CD14-positive monocyte (primary cell): ENCODE data around the gene ACKR2. TPM values are rescaled to one million over a fixed set of nuclear protein-coding genes. Genes with fewer than 3 reads are reported as not detected.
A peak's percentile ranks its signal among the peaks of the same experiment; 100 is the strongest.

Experiments used
- DNase-seq, 3 donors: peaks; one replicate each; pipeline ENCODE4 v3.0.0-alpha.2; 2011 to 2022
- H2AFZ ChIP-seq: 2 replicates; pipeline ENCODE4 v1.6.0; 2012; ENCODE audit warnings: mild to moderate bottlenecking, low read depth, low read length, inconsistent platforms; ENCODE audit not compliant: insufficient read depth, poor library complexity, severe bottlenecking
- H3K27ac ChIP-seq, 2 donors: 1 replicate in 1 of 2; 2 replicates in 1 of 2; pipeline ENCODE4 v1.5.1; 2012 to 2013; ENCODE audit warnings: low read length in 2 of 2, control low read depth in 1 of 2, inconsistent platforms in 1 of 2, low read depth in 1 of 2, mild to moderate bottlenecking in 1 of 2
- H3K27me3 ChIP-seq, 2 donors: one replicate each; pipeline versions ENCODE4 v1.6.0 to v1.6.1; 2011 to 2013; ENCODE audit warnings: low read length in 2 of 2; ENCODE audit not compliant: control insufficient read depth in 2 of 2, insufficient read depth in 2 of 2
- H3K36me3 ChIP-seq, 2 donors: replicated peaks in 1 of 2; 1 replicate in 1 of 2; 2 replicates in 1 of 2; pipeline versions ENCODE4 v1.5.1 to v1.6.1; 2012 to 2013; ENCODE audit warnings: low read length in 2 of 2, control low read depth in 1 of 2, inconsistent platforms in 1 of 2, mild to moderate bottlenecking in 1 of 2; ENCODE audit not compliant: insufficient read depth in 2 of 2, control insufficient read depth in 1 of 2
- H3K4me1 ChIP-seq, 2 donors: 1 replicate in 1 of 2; 2 replicates in 1 of 2; pipeline versions ENCODE4 v1.5.1 to v1.6.1; 2012 to 2013; ENCODE audit warnings: low read length in 2 of 2, control low read depth in 1 of 2, inconsistent platforms in 1 of 2, mild to moderate bottlenecking in 1 of 2, moderate library complexity in 1 of 2; ENCODE audit not compliant: insufficient read depth in 2 of 2, control insufficient read depth in 1 of 2
- H3K4me2 ChIP-seq: replicated peaks from 2 replicates; pipeline ENCODE3; 2012; ENCODE audit warnings: low read length, moderate library complexity, mild to moderate bottlenecking; ENCODE audit not compliant: poor library complexity, severe bottlenecking; ENCODE audit errors: extremely low read depth
- H3K4me3 ChIP-seq, 3 experiments: fragments of 200-600 bp in 1 of 3; sonication (generic) in 1 of 3; replicated peaks in 1 of 3; 1 replicate in 2 of 3; 2 replicates in 1 of 3; pipeline ENCODE4 v1.5.1; 2011 to 2013; ENCODE audit warnings: low read length in 3 of 3, mild to moderate bottlenecking in 3 of 3, control low read depth in 2 of 3, low read depth in 2 of 3, inconsistent platforms in 1 of 3, moderate library complexity in 1 of 3
- H3K79me2 ChIP-seq: 2 replicates; pipeline ENCODE4 v1.6.0; 2012; ENCODE audit warnings: mild to moderate bottlenecking, control low read depth, inconsistent platforms, low read length, moderate library complexity; ENCODE audit not compliant: insufficient read depth
- H3K9ac ChIP-seq: 2 replicates; pipeline ENCODE4 v1.6.0; 2017; ENCODE audit warnings: low read length, mild to moderate bottlenecking; ENCODE audit not compliant: insufficient read depth, poor library complexity, severe bottlenecking
- H3K9me3 ChIP-seq, 2 donors: replicated peaks in 1 of 2; 1 replicate in 1 of 2; 2 replicates in 1 of 2; pipeline versions ENCODE4 v1.5.1 to v1.6.1; 2012 to 2013; ENCODE audit warnings: low read length in 2 of 2, control low read depth in 1 of 2; ENCODE audit not compliant: control insufficient read depth in 1 of 2, insufficient read depth in 1 of 2
- H4K20me1 ChIP-seq: 2 replicates; pipeline ENCODE4 v1.6.0; 2012; ENCODE audit warnings: mild to moderate bottlenecking, low read length, control low read depth, moderate library complexity; ENCODE audit not compliant: insufficient read depth
- H3K27ac Mint-ChIP-seq, 7 donors: one replicate each; pipeline ENCODE4 v1.8.0; 2020; ENCODE audit warnings: mild to moderate bottlenecking in 7 of 7, mixed read lengths in 7 of 7, moderate library complexity in 6 of 7, inconsistent platforms in 2 of 7
- H3K27me3 Mint-ChIP-seq, 3 donors: one replicate each; pipeline ENCODE4 v1.8.0; 2021 to 2022; ENCODE audit warnings: low read depth in 3 of 3, mild to moderate bottlenecking in 3 of 3, mixed read lengths in 3 of 3, moderate library complexity in 3 of 3, inconsistent platforms in 1 of 3
- H3K36me3 Mint-ChIP-seq, 2 donors: one replicate each; pipeline ENCODE4 v1.8.0; 2020; ENCODE audit warnings: mixed read lengths in 2 of 2, inconsistent platforms in 1 of 2, mild to moderate bottlenecking in 1 of 2
- H3K4me1 Mint-ChIP-seq: one replicate; pipeline ENCODE4 v1.8.0; 2020; ENCODE audit warnings: mild to moderate bottlenecking, mixed read lengths
- H3K4me3 Mint-ChIP-seq, 2 donors: one replicate each; pipeline ENCODE4 v1.8.0; 2020; ENCODE audit warnings: mild to moderate bottlenecking in 2 of 2, mixed read lengths in 2 of 2, moderate library complexity in 1 of 2
- H3K9me3 Mint-ChIP-seq, 7 donors: one replicate each; pipeline ENCODE4 v1.8.0; 2020 to 2022; ENCODE audit warnings: mixed read lengths in 7 of 7, mild to moderate bottlenecking in 6 of 7, moderate library complexity in 6 of 7, inconsistent platforms in 2 of 7
- WGBS: methylation state at CpG from one replicate; pipeline ENCODE4 v1.1.5; 2013; ENCODE audit warnings: missing lambda C conversion rate; ENCODE audit not compliant: insufficient coverage; 5-methylcytosine and 5-hydroxymethylcytosine counted together
- intact Hi-C, 2 donors: fragments of 100-400 bp; cut with micrococcal nuclease; formaldehyde crosslinking; loops; one replicate each; pipeline versions ENCODE4 v1.15.0 to v1.15.1; 2023
- polyA plus RNA-seq, 3 donors: library from polyadenylated mRNA; depleted of rRNA in 1 of 3; unstranded in 2 of 3; stranded (reverse) in 1 of 3; fragments of 300-500 nt in 2 of 3; fragments of >200 nt in 1 of 3; fragmentation: Illumina TruSeq in 2 of 3; gene quantifications; 1 replicate in 2 of 3; 2 replicates in 1 of 3; pipeline ENCODE4 v1.2.3, GENCODE V29; 2012 to 2021
- TF ChIP-seq, protein P1 (sequence below): fragments of 200-600 bp; IDR thresholded peaks from one replicate; pipeline ENCODE4 v1.8.0; 2022; ENCODE audit warnings: antibody characterized with exemption, mild to moderate bottlenecking

Gene ACKR2
- polyA plus RNA-seq, 3 donors: 0.49 TPM; not detected in 2

DNA sequence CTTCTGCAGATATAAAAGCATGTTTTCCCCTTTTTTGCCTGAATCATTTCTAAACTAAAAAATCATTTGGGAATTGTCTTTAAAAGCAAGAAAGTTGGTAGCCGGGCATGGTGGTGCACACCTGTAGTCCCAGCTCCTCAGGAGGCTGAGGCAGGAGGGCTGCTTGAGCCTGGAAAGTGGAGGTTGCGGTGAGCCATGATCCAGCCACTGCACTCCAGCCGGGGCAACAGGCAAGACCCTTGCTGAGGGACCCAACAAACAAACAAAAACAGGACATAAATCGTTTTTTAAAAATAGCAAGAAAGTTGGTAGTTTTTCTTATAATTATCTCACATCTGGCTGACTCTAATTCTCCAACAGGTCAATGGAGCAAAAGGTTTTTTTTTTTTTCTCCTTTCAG, 7.5 kb upstream of the ACKR2 start:
- Histone ChIP-seq H3K27ac (no peak overlapping the region), H3K27me3 (peaks cover 0 to 14% of the 10 kb centered on the region in 2 donors), H3K4me3 (no peak overlapping the region), H3K79me2 (peaks cover 48% of the 10 kb centered on the region), H3K4me1 (peaks cover 25 to 39% of the 10 kb centered on the region in 2 donors), H2AFZ (no peak overlapping the region), H3K9ac (no peak overlapping the region), H3K4me2 (no peak overlapping the region), H4K20me1 (peaks cover 24% of the 10 kb centered on the region), H3K36me3 (no peaks in the 10 kb centered on the region), H3K9me3 (no peaks in the 10 kb centered on the region)
- WGBS: 100% methylated on average over 1 of the region's 4 CpGs
- Mint-ChIP-seq H3K4me1 (peaks cover 46% of the 10 kb centered on the region), H3K27me3 (peaks cover 11 to 21% (median 17%) of the 10 kb centered on the region in 3 donors), H3K9me3 (peaks cover 0 to 3% (median under 1%) of the 10 kb centered on the region in 7 donors), H3K27ac (no peak overlapping the region), H3K36me3 (peaks cover 5% of the 10 kb centered on the region in 2 donors), H3K4me3 (no peak overlapping the region)
- DNase-seq: no peak
- intact Hi-C loops: loop anchor here in 1 of 2 donors (10.0 kb wide), 1 partner anchor 197 kb away; the partner anchor contains the start of gene NKTR
- TF ChIP-seq, protein P1, sequence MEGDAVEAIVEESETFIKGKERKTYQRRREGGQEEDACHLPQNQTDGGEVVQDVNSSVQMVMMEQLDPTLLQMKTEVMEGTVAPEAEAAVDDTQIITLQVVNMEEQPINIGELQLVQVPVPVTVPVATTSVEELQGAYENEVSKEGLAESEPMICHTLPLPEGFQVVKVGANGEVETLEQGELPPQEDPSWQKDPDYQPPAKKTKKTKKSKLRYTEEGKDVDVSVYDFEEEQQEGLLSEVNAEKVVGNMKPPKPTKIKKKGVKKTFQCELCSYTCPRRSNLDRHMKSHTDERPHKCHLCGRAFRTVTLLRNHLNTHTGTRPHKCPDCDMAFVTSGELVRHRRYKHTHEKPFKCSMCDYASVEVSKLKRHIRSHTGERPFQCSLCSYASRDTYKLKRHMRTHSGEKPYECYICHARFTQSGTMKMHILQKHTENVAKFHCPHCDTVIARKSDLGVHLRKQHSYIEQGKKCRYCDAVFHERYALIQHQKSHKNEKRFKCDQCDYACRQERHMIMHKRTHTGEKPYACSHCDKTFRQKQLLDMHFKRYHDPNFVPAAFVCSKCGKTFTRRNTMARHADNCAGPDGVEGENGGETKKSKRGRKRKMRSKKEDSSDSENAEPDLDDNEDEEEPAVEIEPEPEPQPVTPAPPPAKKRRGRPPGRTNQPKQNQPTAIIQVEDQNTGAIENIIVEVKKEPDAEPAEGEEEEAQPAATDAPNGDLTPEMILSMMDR: no peak

DNA sequence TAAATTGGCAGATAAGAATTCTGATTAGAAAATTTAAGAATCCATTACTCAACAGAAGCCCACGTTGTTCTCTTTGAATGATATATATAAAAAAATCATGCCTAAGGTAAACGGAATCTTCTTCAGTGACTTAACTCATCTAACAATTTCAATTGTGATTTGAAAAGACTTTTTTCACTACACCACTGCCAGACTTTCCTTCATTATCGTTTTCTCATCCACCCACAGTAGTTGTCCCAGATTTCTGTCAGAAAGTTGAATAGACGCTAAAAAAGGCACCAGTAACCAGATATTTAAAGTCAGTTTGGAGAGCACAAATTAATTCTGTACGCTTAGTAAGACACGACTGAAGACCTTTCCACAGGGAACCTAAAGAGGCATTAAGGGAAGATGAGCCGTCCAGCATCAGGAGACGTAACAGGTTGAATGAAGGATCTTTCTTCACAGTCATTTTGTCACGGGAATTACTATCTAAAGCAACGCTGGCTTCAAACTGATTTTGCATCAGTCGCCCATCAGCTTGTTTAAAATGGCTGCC, 6.3 kb upstream of the ACKR2 start:
- H3K27me3 ChIP-seq: peaks cover 2 to 18% of the 10 kb centered on the region in 2 donors
- H3K4me3 ChIP-seq: peak overlapping the region in 2 of 3 experiments; percentile 58 to 80
- Mint-ChIP-seq H3K9me3 (peaks cover 0 to 3% (median 0%) of the 10 kb centered on the region in 7 donors), H3K36me3 (peaks cover 5% of the 10 kb centered on the region in 2 donors), H3K27me3 (peaks cover 14 to 32% (median 17%) of the 10 kb centered on the region in 3 donors), H3K4me3 (peak overlapping the region; percentile 98 to 99), H3K27ac (peak overlapping the region in 1 of 7 donors; percentile 1), H3K4me1 (peaks cover 46% of the 10 kb centered on the region)
- H3K9me3 ChIP-seq: no peaks in the 10 kb centered on the region
- peaks cover 25 to 39% of the 10 kb centered on the region in 2 donors for H3K4me1 ChIP-seq
- no peak for DNase-seq
- H3K36me3 ChIP-seq: no peaks in the 10 kb centered on the region
- peak overlapping the region; percentile 91 for H3K4me2 ChIP-seq
- TF ChIP-seq, protein P1: no peak
- H3K79me2 ChIP-seq: peaks cover 48% of the 10 kb centered on the region
- H3K9ac ChIP-seq: peak overlapping the region; percentile 75
- peak overlapping the region; percentile 97 for H2AFZ ChIP-seq
- WGBS: 86% methylated on average over 8 of the region's 11 CpGs
- peaks cover 24% of the 10 kb centered on the region for H4K20me1 ChIP-seq
- intact Hi-C loops: loop anchor here in 1 of 2 donors (10.0 kb wide), 1 partner anchor 198 kb away; the partner anchor contains the start of gene NKTR
- no peak overlapping the region for H3K27ac ChIP-seq
